GM23338 (cell line): ENCODE data around the gene SLC25A20. TPM values are rescaled to one million over a fixed set of nuclear protein-coding genes. Genes with fewer than 3 reads are reported as not detected.

Experiments
- ATAC-seq: fragments of 200-7000 bp; cut with Tn5 transposase; 3 replicates; pipeline ENCODE4 v1.9.1; 2020
- DNase-seq: peaks from one replicate; pipeline ENCODE4 v3.0.0-alpha.2; 2015; ENCODE audit warnings: low spot score
- H2AFZ ChIP-seq: fragments of 200-600 bp; sonication (generic); 2 replicates; pipeline ENCODE4 v1.8.0; 2016; ENCODE audit warnings: antibody characterized with exemption, mild to moderate bottlenecking, moderate library complexity
- H3F3A ChIP-seq: fragments of 200-600 bp; sonication (generic); replicated peaks from 2 replicates; pipeline ENCODE4 v1.8.0; 2017; ENCODE audit warnings: antibody characterized with exemption, mixed run types, low read depth
- H3K27ac ChIP-seq: fragments of 200-600 bp; sonication (generic); 2 replicates; pipeline ENCODE4 v1.6.1; 2016; ENCODE audit warnings: low read depth
- H3K27me3 ChIP-seq: fragments of 200-600 bp; sonication (generic); 2 replicates; pipeline ENCODE4 v1.8.0; 2016; ENCODE audit warnings: mild to moderate bottlenecking, mixed run types, moderate library complexity; ENCODE audit not compliant: insufficient read depth
- H3K36me3 ChIP-seq: fragments of 200-600 bp; sonication (generic); 2 replicates; pipeline ENCODE4 v1.8.0; 2016; ENCODE audit warnings: mild to moderate bottlenecking; ENCODE audit not compliant: insufficient read depth
- H3K4me1 ChIP-seq: fragments of 200-600 bp; sonication (generic); 2 replicates; pipeline ENCODE4 v1.8.0; 2016; ENCODE audit warnings: mild to moderate bottlenecking, moderate library complexity; ENCODE audit not compliant: insufficient read depth
- H3K4me2 ChIP-seq: fragments of 200-600 bp; sonication (generic); 2 replicates; pipeline ENCODE4 v1.7.1; 2017; ENCODE audit warnings: mixed run types
- H3K4me3 ChIP-seq: fragments of 200-600 bp; sonication (generic); 2 replicates; pipeline ENCODE4 v1.6.1; 2016; ENCODE audit warnings: mixed run types
- H3K79me2 ChIP-seq: fragments of 200-600 bp; sonication (generic); replicated peaks from 2 replicates; pipeline ENCODE4 v1.8.0; 2017; ENCODE audit warnings: mild to moderate bottlenecking; ENCODE audit not compliant: insufficient read depth
- H3K9me2 ChIP-seq: fragments of 200-600 bp; sonication (generic); 2 replicates; pipeline ENCODE4 v1.8.0; 2017; ENCODE audit not compliant: insufficient read depth
- H4K20me1 ChIP-seq: fragments of 200-600 bp; sonication (generic); replicated peaks from 2 replicates; pipeline ENCODE4 v1.8.0; 2017; ENCODE audit warnings: mild to moderate bottlenecking; ENCODE audit not compliant: insufficient read depth
- H3K27ac Mint-ChIP-seq: 2 replicates; pipeline ENCODE4 v1.8.0; 2020; ENCODE audit warnings: inconsistent platforms, mild to moderate bottlenecking, moderate library complexity, mixed read lengths
- H3K27me3 Mint-ChIP-seq: 3 replicates; pipeline ENCODE4 v1.8.0; 2022; ENCODE audit warnings: low read depth, mild to moderate bottlenecking, moderate library complexity, mixed read lengths, inconsistent platforms; ENCODE audit not compliant: insufficient read depth, poor library complexity
- H3K36me3 Mint-ChIP-seq: 3 replicates; pipeline ENCODE4 v1.8.0; 2021; ENCODE audit warnings: low read depth, mild to moderate bottlenecking, inconsistent platforms, moderate library complexity, mixed read lengths
- H3K4me1 Mint-ChIP-seq: 3 replicates; pipeline ENCODE4 v1.8.0; 2020; ENCODE audit warnings: mild to moderate bottlenecking, inconsistent platforms, mixed read lengths
- H3K4me3 Mint-ChIP-seq: 3 replicates; pipeline ENCODE4 v1.8.0; 2021; ENCODE audit warnings: moderate library complexity, mild to moderate bottlenecking, inconsistent platforms, mixed read lengths
- H3K9me3 Mint-ChIP-seq: 3 replicates; pipeline ENCODE4 v1.8.0; 2020; ENCODE audit warnings: moderate library complexity, mild to moderate bottlenecking, inconsistent platforms, mixed read lengths
- CREB1 ChIP-seq: fragments of 250-450 bp; sonication (Bioruptor Pico); IDR thresholded peaks from 2 replicates; pipeline ENCODE4 v1.5.0; 2020; ENCODE audit warnings: low read depth, mild to moderate bottlenecking, moderate library complexity
- EZH2 ChIP-seq: fragments of 200-600 bp; sonication (generic); IDR thresholded peaks from one replicate; pipeline ENCODE4 v1.8.0; 2017; ENCODE audit warnings: antibody characterized with exemption, mild to moderate bottlenecking, low read depth; ENCODE audit not compliant: unreplicated experiment
- EZH2phosphoT487 ChIP-seq: fragments of 200-600 bp; sonication (generic); IDR thresholded peaks from one replicate; pipeline ENCODE4 v1.8.1; 2018; ENCODE audit warnings: antibody characterized with exemption; ENCODE audit not compliant: unreplicated experiment
- JUNB ChIP-seq: IDR thresholded peaks from one replicate; pipeline ENCODE4 v1.6.1; 2016; ENCODE audit warnings: antibody characterized with exemption; ENCODE audit not compliant: unreplicated experiment
- POLR2AphosphoS5 ChIP-seq: IDR thresholded peaks from 2 replicates; pipeline ENCODE4 v1.6.1; 2016; ENCODE audit warnings: antibody characterized with exemption, low read depth
- REST ChIP-seq: IDR thresholded peaks from one replicate; pipeline ENCODE4 v1.6.1; 2018; ENCODE audit warnings: antibody characterized with exemption; ENCODE audit not compliant: unreplicated experiment
- ZNF331 ChIP-seq: fragments of 250-450 bp; sonication (Bioruptor Pico); IDR thresholded peaks from 2 replicates; pipeline ENCODE4 v1.5.0; 2020; ENCODE audit warnings: low read depth, mild to moderate bottlenecking, moderate library complexity
- polyA plus RNA-seq: library from polyadenylated mRNA; unstranded; fragments of >200 nt; fragmentation: Nextera tagmentation; extraction: Ambion mirVana; gene quantifications from 2 replicates; pipeline ENCODE4 v1.2.1, GENCODE V29; 2016
- total RNA-seq: library from RNA; depleted of rRNA; stranded (reverse); fragments of >200 nt; shearing (Covaris generic); gene quantifications from 2 replicates; pipeline ENCODE4 v1.2.3, GENCODE V29; 2014

SLC25A20 gene
- total and polyA plus RNA-seq, 2 experiments from 2014 or later, result 3.0 to 4.3 TPM

GRCh38 chr3:48929358-48930035 lies 30.8 kb upstream of the SLC25A20 start:
- Histone ChIP-seq H4K20me1 (peaks cover 50% of the 10 kb centered on the region), H3K27ac (0 out of 2 replicates have a peak overlapping the region, but pooled peaks have one; percentile 36), H3K4me1 (no peaks in the 10 kb centered on the region), H2AFZ (no peak overlapping the region), H3K4me2 (no peak overlapping the region), H3K9me2 (no peaks in the 10 kb centered on the region), H3K27me3 (no peaks in the 10 kb centered on the region), H3F3A (peaks cover 6% of the 10 kb centered on the region; the same call in 1 of the 2 replicates), H3K36me3 (peaks cover 46% of the 10 kb centered on the region), H3K79me2 (peaks cover 100% of the 10 kb centered on the region), H3K4me3 (no peak overlapping the region)
- Mint-ChIP-seq H3K27me3 (peaks cover 4% of the 10 kb centered on the region), H3K4me3 (no peak overlapping the region), H3K4me1 (no peaks in the 10 kb centered on the region; the same call in 2 of the 3 replicates), H3K27ac (no peak overlapping the region), H3K36me3 (peaks cover 88% of the 10 kb centered on the region), H3K9me3 (no peaks in the 10 kb centered on the region)
- ATAC-seq (no peak), DNase-seq (no peak)
- TF ChIP-seq EZH2 (no peak), ZNF331 (CRISPR knock-in tag) (no peak)

- Mint-ChIP-seq H3K4me1 (no peaks in the 10 kb centered on the region; the same call in 2 of the 3 replicates), H3K27ac (no peak overlapping the region), H3K9me3 (no peaks in the 10 kb centered on the region), H3K4me3 (no peak overlapping the region), H3K27me3 (peaks cover 3% of the 10 kb centered on the region), H3K36me3 (peaks cover 84% of the 10 kb centered on the region)
- peaks cover 46% of the 10 kb centered on the region for H3K36me3 ChIP-seq
- TF ChIP-seq REST (no peak), EZH2phosphoT487 (no peak), CREB1 (CRISPR knock-in tag) (no peak)
- no peak for ATAC-seq
- peaks cover 4% of the 10 kb centered on the region; the same call in 1 of the 2 replicates for H3F3A ChIP-seq
- H3K27ac ChIP-seq, result no peak overlapping the region
- H3K4me1 ChIP-seq, result no peaks in the 10 kb centered on the region
- H3K4me2 ChIP-seq, result no peak overlapping the region
- no peaks in the 10 kb centered on the region for H3K9me2 ChIP-seq
- H3K27me3 ChIP-seq, result no peaks in the 10 kb centered on the region
- H4K20me1 ChIP-seq, result peaks cover 50% of the 10 kb centered on the region
- H3K4me3 ChIP-seq, result no peak overlapping the region
- peaks cover 100% of the 10 kb centered on the region for H3K79me2 ChIP-seq
- H2AFZ ChIP-seq, result no peak overlapping the region
- no peak for DNase-seq
These were observed 30.0 kb upstream of the SLC25A20 start for GRCh38 chr3:48928679-48929078.

- H3K4me1 ChIP-seq, result no peaks in the 10 kb centered on the region
- no peak for TF ChIP-seq ZNF331 (CRISPR knock-in tag)
- no peak for TF ChIP-seq POLR2AphosphoS5
- TF ChIP-seq CREB1 (CRISPR knock-in tag), result no peak
- TF ChIP-seq JUNB, result no peak
- no peaks in the 10 kb centered on the region for H3K9me2 ChIP-seq
- H3K27ac Mint-ChIP-seq, result no peak overlapping the region
- no peaks in the 10 kb centered on the region for H3K27me3 ChIP-seq
- H3K4me1 Mint-ChIP-seq, result no peaks in the 10 kb centered on the region; the same call in 2 of the 3 replicates
- peaks cover 100% of the 10 kb centered on the region for H3K79me2 ChIP-seq
- peaks cover 2% of the 10 kb centered on the region for H3K27me3 Mint-ChIP-seq
- ATAC-seq (no peak), DNase-seq (no peak)
- H2AFZ ChIP-seq, result no peak overlapping the region
- H3K4me3 ChIP-seq, result no peak overlapping the region
- peaks cover 83% of the 10 kb centered on the region for H3K36me3 Mint-ChIP-seq
- H3K9me3 Mint-ChIP-seq, result no peaks in the 10 kb centered on the region
- no peak overlapping the region for H3K4me3 Mint-ChIP-seq
- H3K36me3 ChIP-seq, result peaks cover 50% of the 10 kb centered on the region
- no peak overlapping the region for H3K4me2 ChIP-seq
- H4K20me1 ChIP-seq, result peaks cover 53% of the 10 kb centered on the region
- H3F3A ChIP-seq, result peaks cover 4% of the 10 kb centered on the region; the same call in 1 of the 2 replicates
- H3K27ac ChIP-seq, result no peak overlapping the region
These were observed 29.2 kb upstream of the SLC25A20 start for GRCh38 chr3:48927928-48928327.
